ENCODE measurements around the gene HOXA3.

The HOXA3 gene

DNA sequence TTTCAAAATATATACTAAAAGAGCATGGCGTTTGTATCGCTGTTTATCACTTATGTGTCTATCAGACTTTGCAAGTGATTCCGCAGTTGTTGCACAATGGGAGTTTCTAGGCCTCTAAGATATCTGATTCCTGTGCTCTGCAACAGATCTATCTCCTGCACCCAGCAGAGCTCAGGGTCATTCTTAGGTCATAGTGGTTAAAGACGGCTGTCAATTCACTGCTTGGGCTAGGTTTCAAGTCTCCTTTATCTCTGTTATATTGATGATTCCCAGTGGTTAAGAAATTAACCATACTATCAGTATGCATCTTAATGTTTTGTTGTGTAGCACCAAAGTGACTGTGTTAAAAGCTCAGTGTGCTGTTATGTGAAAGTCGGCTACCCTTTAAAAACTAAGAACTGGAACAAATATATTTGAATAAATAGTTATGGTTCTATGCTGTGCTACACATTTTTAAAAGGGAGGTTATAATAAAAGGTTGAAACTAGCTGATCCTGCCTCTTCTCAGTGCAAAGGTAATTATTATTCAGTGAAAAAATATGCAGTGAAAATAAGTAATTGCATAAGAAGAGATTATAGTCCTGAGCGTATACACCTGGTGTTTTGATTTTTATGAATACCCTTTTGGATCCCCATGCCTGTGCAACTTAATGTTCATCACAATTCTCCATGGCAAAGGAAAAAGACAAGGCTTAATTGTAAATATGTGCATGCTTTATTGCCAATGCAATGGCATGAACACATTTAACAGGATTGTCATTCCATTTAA is 80.6 kb downstream of the HOXA3 start:
- H3K4me1 ChIP-seq (ENCODE audit: low read length) = no peaks in the 10 kb centered on the region
- no peaks in the 10 kb centered on the region for H3F3A ChIP-seq (ENCODE audit: insufficient read depth, low read length)
- H3K4me2 ChIP-seq (ENCODE audit: low read depth, low read length) = no peak overlapping the region
- H2AFZ ChIP-seq (ENCODE audit: low read length) = no peak overlapping the region
- no peak overlapping the region for H3K9ac ChIP-seq (ENCODE audit: low read length)
- no peaks in the 10 kb centered on the region for H3K27me3 ChIP-seq (replicated peaks; ENCODE audit: insufficient read depth, low read length)
- no peaks in the 10 kb centered on the region for H3K79me2 ChIP-seq (ENCODE audit: low read length)
- no peaks in the 10 kb centered on the region for H3K36me3 ChIP-seq (replicated peaks; ENCODE audit: insufficient read depth, low read length)
- TF ChIP-seq EZH2 (optimal IDR thresholded peaks at IDR 0.05; ENCODE audit: low read depth, low read length) = no peak
- TF ChIP-seq, protein P1, sequence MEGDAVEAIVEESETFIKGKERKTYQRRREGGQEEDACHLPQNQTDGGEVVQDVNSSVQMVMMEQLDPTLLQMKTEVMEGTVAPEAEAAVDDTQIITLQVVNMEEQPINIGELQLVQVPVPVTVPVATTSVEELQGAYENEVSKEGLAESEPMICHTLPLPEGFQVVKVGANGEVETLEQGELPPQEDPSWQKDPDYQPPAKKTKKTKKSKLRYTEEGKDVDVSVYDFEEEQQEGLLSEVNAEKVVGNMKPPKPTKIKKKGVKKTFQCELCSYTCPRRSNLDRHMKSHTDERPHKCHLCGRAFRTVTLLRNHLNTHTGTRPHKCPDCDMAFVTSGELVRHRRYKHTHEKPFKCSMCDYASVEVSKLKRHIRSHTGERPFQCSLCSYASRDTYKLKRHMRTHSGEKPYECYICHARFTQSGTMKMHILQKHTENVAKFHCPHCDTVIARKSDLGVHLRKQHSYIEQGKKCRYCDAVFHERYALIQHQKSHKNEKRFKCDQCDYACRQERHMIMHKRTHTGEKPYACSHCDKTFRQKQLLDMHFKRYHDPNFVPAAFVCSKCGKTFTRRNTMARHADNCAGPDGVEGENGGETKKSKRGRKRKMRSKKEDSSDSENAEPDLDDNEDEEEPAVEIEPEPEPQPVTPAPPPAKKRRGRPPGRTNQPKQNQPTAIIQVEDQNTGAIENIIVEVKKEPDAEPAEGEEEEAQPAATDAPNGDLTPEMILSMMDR (IDR thresholded peaks at IDR 0.05; ENCODE audit: low read length) = no peak
- DNase-seq = no peak
- H3K27ac ChIP-seq (ENCODE audit: low read length) = no peak overlapping the region
- no peaks in the 10 kb centered on the region for H3K9me3 ChIP-seq (replicated peaks; ENCODE audit: insufficient read depth, low read length)
- no peaks in the 10 kb centered on the region for H4K20me1 ChIP-seq (ENCODE audit: insufficient read depth, low read length)
- H3K9me2 ChIP-seq (replicated peaks; ENCODE audit: insufficient read depth, low read length) = no peaks in the 10 kb centered on the region
- H3K4me3 ChIP-seq (ENCODE audit: low read length) = no peak overlapping the region

DNA sequence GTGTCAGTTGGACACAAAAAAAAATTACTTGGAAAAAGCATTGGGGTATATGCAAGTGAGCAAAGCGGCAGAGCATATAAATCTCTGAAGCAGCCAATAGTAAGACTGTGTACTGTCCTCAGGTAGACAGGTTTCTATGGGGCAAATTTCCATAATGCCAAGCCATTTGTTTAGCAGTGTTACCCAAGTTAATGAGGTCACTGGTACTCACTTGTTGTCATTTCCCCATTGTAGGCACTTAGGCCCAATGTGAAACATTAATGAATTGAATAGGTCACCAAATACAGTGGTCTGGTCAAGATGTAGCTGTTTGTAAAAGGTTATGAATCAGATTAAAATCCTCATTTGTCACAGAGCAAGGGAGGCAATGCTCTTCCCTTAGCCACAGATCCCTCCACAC is 84.1 kb downstream of the HOXA3 start:
- H3K9me2 ChIP-seq (replicated peaks; ENCODE audit: insufficient read depth, low read length) = no peaks in the 10 kb centered on the region
- H2AFZ ChIP-seq (ENCODE audit: low read length) = no peak overlapping the region
- no peaks in the 10 kb centered on the region for H3K4me1 ChIP-seq (ENCODE audit: low read length)
- H3K9ac ChIP-seq (ENCODE audit: low read length) = no peak overlapping the region
- H3K79me2 ChIP-seq (ENCODE audit: low read length) = no peaks in the 10 kb centered on the region
- DNase-seq = no peak
- H3K4me2 ChIP-seq (ENCODE audit: low read depth, low read length) = no peak overlapping the region
- H3K9me3 ChIP-seq (replicated peaks; ENCODE audit: insufficient read depth, low read length) = no peaks in the 10 kb centered on the region
- no peaks in the 10 kb centered on the region for H3K36me3 ChIP-seq (replicated peaks; ENCODE audit: insufficient read depth, low read length)
- H3K4me3 ChIP-seq (ENCODE audit: low read length) = no peak overlapping the region
- H3K27me3 ChIP-seq (replicated peaks; ENCODE audit: insufficient read depth, low read length) = no peaks in the 10 kb centered on the region
- no peak overlapping the region for H3K27ac ChIP-seq (ENCODE audit: low read length)
- TF ChIP-seq EZH2 (optimal IDR thresholded peaks at IDR 0.05; ENCODE audit: low read depth, low read length) (no peak), EZH2phosphoT487 (IDR thresholded peaks at IDR 0.05; ENCODE audit: low read length) (no peak)
- TF ChIP-seq, protein P1 (IDR thresholded peaks at IDR 0.05; ENCODE audit: low read length) = no peak
- H3F3A ChIP-seq (ENCODE audit: insufficient read depth, low read length) = no peaks in the 10 kb centered on the region
- H4K20me1 ChIP-seq (ENCODE audit: insufficient read depth, low read length) = no peaks in the 10 kb centered on the region

DNA sequence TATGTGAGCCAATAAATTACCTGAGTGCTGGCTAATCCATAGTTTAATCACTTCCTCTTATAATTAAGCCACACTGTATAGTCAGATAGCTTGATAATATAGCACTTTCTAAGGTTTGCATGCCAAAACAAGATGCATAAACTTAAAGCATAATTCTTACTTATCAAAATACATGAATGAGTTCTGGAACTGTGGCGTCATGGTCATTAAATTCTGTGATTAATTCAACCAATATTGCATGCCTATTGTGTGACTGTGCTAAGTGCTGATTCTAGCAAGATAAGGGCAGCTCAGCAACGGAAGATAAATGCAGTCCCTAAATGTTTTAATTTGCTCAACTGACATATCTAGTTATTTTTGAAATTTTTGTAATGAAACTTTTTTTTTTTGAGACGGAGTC is 86.2 kb downstream of the HOXA3 start:
- no peaks in the 10 kb centered on the region for H3K79me2 ChIP-seq (ENCODE audit: low read length)
- no peaks in the 10 kb centered on the region for H3K27me3 ChIP-seq (replicated peaks; ENCODE audit: insufficient read depth, low read length)
- no peaks in the 10 kb centered on the region for H3K9me2 ChIP-seq (replicated peaks; ENCODE audit: insufficient read depth, low read length)
- H3K36me3 ChIP-seq (replicated peaks; ENCODE audit: insufficient read depth, low read length) = no peaks in the 10 kb centered on the region
- H4K20me1 ChIP-seq (ENCODE audit: insufficient read depth, low read length) = no peaks in the 10 kb centered on the region
- no peak overlapping the region for H3K27ac ChIP-seq (ENCODE audit: low read length)
- H3K4me1 ChIP-seq (ENCODE audit: low read length) = no peaks in the 10 kb centered on the region
- no peak overlapping the region for H3K9ac ChIP-seq (ENCODE audit: low read length)
- no peaks in the 10 kb centered on the region for H3F3A ChIP-seq (ENCODE audit: insufficient read depth, low read length)
- TF ChIP-seq, protein P1 (IDR thresholded peaks at IDR 0.05; ENCODE audit: low read length) = no peak
- no peak for TF ChIP-seq EZH2 (optimal IDR thresholded peaks at IDR 0.05; ENCODE audit: low read depth, low read length)
- TF ChIP-seq EZH2phosphoT487 (IDR thresholded peaks at IDR 0.05; ENCODE audit: low read length) = no peak
- H3K4me2 ChIP-seq (ENCODE audit: low read depth, low read length) = no peak overlapping the region
- no peak overlapping the region for H2AFZ ChIP-seq (ENCODE audit: low read length)
- no peak overlapping the region for H3K4me3 ChIP-seq (ENCODE audit: low read length)
- DNase-seq = no peak
- no peaks in the 10 kb centered on the region for H3K9me3 ChIP-seq (replicated peaks; ENCODE audit: insufficient read depth, low read length)

Data from MM.1S (cell line).